GM12878 (cell line): ENCODE measurements around the gene MYT1.

Experiments
- CEBPB ChIP-seq, 2 experiments: fragments of 150-350 bp in 1 of 2; IDR thresholded peaks; 2 replicates each; pipeline ENCODE4 v1.6.1; 2012 to 2014; ENCODE audit warnings: low read depth in 2 of 2, low read length in 2 of 2, borderline replicate concordance in 1 of 2, inconsistent platforms in 1 of 2
- EZH2 ChIP-seq: IDR thresholded peaks from 2 replicates; pipeline ENCODE4 v1.6.1; 2012; ENCODE audit warnings: low read depth, mild to moderate bottlenecking, control low read depth, inconsistent platforms, low read length, borderline replicate concordance; ENCODE audit not compliant: control insufficient read depth
- FOS ChIP-seq: IDR thresholded peaks from 3 replicates; pipeline ENCODE4 v1.6.1; 2011; ENCODE audit warnings: borderline replicate concordance; ENCODE audit not compliant: insufficient read length; ENCODE audit errors: extremely low read depth
- JUND ChIP-seq: IDR thresholded peaks from 2 replicates; pipeline ENCODE4 v1.6.1; 2012; ENCODE audit warnings: low read depth, mild to moderate bottlenecking, low read length, improper control_type of control experiment, moderate library complexity
- MXI1 ChIP-seq: fragments of 150-350 bp; IDR thresholded peaks from 2 replicates; pipeline ENCODE4 v1.6.1; 2011; ENCODE audit warnings: low read depth, mild to moderate bottlenecking, inconsistent platforms, low read length, improper control_type of control experiment
- NFIC ChIP-seq: IDR thresholded peaks from 2 replicates; pipeline ENCODE4 v1.6.1; 2012; ENCODE audit warnings: low read depth, mild to moderate bottlenecking, inconsistent platforms, low read length, moderate library complexity
- NFYB ChIP-seq: IDR thresholded peaks from 2 replicates; pipeline ENCODE4 v1.6.1; 2011; ENCODE audit warnings: low read depth, mild to moderate bottlenecking, low read length, improper control_type of control experiment, moderate library complexity; ENCODE audit not compliant: insufficient read depth
- SMC3 ChIP-seq: IDR thresholded peaks from 2 replicates; pipeline ENCODE4 v1.6.1; 2011; ENCODE audit warnings: low read length, improper control_type of control experiment, borderline replicate concordance
- TF ChIP-seq, protein P1 (sequence below): fragments of 450-650 bp; IDR thresholded peaks from 2 replicates; pipeline ENCODE4 v1.6.1; 2017; ENCODE audit warnings: mild to moderate bottlenecking
- TF ChIP-seq, protein P2 (sequence below), 3 experiments: IDR thresholded peaks in 2 of 3; conservative IDR thresholded peaks in 1 of 3; 2 replicates each; pipeline ENCODE4 v1.5.1; 2011; ENCODE audit warnings: low read depth in 3 of 3, low read length in 3 of 3, mild to moderate bottlenecking in 3 of 3, control low read depth in 2 of 3, moderate library complexity in 2 of 3, inconsistent platforms in 1 of 3, mixed read lengths in 1 of 3; ENCODE audit not compliant: control insufficient read depth in 2 of 3, insufficient read depth in 1 of 3; ENCODE audit errors: extremely low read depth in 1 of 3
- TF ChIP-seq, protein P3 (sequence below): IDR thresholded peaks from 2 replicates; pipeline ENCODE4 v1.6.1; 2012; ENCODE audit warnings: improper control_type of control experiment, low read depth, low read length; ENCODE audit not compliant: insufficient replicate concordance
- TF ChIP-seq, protein P4 (sequence below): IDR thresholded peaks from 2 replicates; pipeline ENCODE4 v1.6.1; 2011; ENCODE audit warnings: low read depth, mild to moderate bottlenecking, low read length, moderate library complexity, borderline replicate concordance; ENCODE audit errors: extremely low read depth

DNA sequence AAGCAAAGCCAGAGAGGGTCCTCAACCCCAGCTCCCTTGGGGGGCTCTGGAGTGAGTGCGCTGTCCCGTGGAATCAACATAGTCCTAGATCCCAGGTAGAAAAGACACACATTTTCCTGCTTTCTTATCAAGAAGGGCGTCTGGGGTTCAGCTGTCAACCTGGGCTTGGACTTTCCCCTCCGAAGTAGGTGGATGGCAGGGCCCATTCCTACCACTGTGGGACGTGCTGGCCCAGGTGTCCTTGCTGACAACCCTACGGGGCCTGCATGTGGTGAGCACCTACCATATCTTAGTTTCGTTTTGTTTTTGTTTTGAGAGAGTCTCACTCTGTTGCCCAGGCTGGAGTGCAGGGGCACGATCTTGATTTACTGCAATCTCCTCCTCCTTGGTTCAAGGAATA lies 42.4 kb downstream of the MYT1 start:
- TF ChIP-seq, protein P1, sequence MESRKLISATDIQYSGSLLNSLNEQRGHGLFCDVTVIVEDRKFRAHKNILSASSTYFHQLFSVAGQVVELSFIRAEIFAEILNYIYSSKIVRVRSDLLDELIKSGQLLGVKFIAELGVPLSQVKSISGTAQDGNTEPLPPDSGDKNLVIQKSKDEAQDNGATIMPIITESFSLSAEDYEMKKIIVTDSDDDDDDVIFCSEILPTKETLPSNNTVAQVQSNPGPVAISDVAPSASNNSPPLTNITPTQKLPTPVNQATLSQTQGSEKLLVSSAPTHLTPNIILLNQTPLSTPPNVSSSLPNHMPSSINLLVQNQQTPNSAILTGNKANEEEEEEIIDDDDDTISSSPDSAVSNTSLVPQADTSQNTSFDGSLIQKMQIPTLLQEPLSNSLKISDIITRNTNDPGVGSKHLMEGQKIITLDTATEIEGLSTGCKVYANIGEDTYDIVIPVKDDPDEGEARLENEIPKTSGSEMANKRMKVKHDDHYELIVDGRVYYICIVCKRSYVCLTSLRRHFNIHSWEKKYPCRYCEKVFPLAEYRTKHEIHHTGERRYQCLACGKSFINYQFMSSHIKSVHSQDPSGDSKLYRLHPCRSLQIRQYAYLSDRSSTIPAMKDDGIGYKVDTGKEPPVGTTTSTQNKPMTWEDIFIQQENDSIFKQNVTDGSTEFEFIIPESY = no peak
- TF ChIP-seq, protein P2, sequence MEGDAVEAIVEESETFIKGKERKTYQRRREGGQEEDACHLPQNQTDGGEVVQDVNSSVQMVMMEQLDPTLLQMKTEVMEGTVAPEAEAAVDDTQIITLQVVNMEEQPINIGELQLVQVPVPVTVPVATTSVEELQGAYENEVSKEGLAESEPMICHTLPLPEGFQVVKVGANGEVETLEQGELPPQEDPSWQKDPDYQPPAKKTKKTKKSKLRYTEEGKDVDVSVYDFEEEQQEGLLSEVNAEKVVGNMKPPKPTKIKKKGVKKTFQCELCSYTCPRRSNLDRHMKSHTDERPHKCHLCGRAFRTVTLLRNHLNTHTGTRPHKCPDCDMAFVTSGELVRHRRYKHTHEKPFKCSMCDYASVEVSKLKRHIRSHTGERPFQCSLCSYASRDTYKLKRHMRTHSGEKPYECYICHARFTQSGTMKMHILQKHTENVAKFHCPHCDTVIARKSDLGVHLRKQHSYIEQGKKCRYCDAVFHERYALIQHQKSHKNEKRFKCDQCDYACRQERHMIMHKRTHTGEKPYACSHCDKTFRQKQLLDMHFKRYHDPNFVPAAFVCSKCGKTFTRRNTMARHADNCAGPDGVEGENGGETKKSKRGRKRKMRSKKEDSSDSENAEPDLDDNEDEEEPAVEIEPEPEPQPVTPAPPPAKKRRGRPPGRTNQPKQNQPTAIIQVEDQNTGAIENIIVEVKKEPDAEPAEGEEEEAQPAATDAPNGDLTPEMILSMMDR (IDR thresholded peaks at IDR 0.05 in 2 of 3, conservative IDR thresholded peaks at IDR 0.05 in 1 of 3; ENCODE audit: control insufficient read depth in 2 of 3, extremely low read depth in 1 of 3, insufficient read depth in 1 of 3, low read depth in 3 of 3, low read length in 3 of 3) = no peak
- TF ChIP-seq NFYB = no peak
- no peak for TF ChIP-seq CEBPB (IDR thresholded peaks at IDR 0.05; ENCODE audit: borderline replicate concordance in 1 of 2, low read depth in 2 of 2, low read length in 2 of 2)
- no peak for TF ChIP-seq MXI1
- TF ChIP-seq, protein P3, sequence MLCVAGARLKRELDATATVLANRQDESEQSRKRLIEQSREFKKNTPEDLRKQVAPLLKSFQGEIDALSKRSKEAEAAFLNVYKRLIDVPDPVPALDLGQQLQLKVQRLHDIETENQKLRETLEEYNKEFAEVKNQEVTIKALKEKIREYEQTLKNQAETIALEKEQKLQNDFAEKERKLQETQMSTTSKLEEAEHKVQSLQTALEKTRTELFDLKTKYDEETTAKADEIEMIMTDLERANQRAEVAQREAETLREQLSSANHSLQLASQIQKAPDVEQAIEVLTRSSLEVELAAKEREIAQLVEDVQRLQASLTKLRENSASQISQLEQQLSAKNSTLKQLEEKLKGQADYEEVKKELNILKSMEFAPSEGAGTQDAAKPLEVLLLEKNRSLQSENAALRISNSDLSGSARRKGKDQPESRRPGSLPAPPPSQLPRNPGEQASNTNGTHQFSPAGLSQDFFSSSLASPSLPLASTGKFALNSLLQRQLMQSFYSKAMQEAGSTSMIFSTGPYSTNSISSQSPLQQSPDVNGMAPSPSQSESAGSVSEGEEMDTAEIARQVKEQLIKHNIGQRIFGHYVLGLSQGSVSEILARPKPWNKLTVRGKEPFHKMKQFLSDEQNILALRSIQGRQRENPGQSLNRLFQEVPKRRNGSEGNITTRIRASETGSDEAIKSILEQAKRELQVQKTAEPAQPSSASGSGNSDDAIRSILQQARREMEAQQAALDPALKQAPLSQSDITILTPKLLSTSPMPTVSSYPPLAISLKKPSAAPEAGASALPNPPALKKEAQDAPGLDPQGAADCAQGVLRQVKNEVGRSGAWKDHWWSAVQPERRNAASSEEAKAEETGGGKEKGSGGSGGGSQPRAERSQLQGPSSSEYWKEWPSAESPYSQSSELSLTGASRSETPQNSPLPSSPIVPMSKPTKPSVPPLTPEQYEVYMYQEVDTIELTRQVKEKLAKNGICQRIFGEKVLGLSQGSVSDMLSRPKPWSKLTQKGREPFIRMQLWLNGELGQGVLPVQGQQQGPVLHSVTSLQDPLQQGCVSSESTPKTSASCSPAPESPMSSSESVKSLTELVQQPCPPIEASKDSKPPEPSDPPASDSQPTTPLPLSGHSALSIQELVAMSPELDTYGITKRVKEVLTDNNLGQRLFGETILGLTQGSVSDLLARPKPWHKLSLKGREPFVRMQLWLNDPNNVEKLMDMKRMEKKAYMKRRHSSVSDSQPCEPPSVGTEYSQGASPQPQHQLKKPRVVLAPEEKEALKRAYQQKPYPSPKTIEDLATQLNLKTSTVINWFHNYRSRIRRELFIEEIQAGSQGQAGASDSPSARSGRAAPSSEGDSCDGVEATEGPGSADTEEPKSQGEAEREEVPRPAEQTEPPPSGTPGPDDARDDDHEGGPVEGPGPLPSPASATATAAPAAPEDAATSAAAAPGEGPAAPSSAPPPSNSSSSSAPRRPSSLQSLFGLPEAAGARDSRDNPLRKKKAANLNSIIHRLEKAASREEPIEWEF = no peak
- no peak for TF ChIP-seq SMC3
- TF ChIP-seq JUND = no peak
- TF ChIP-seq EZH2 = no peak
- TF ChIP-seq NFIC = no peak
- no peak for TF ChIP-seq FOS
- TF ChIP-seq, protein P4, sequence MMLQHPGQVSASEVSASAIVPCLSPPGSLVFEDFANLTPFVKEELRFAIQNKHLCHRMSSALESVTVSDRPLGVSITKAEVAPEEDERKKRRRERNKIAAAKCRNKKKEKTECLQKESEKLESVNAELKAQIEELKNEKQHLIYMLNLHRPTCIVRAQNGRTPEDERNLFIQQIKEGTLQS = no peak
